PFSK-1 (cell line): ENCODE data around the gene KLHL21.

Source experiments
- POLR2AphosphoS5 ChIP-seq: IDR thresholded peaks from 2 replicates; pipeline ENCODE4 v1.6.1; 2012; ENCODE audit warnings: low read depth, mild to moderate bottlenecking, control low read depth, low read length, moderate library complexity
- TF ChIP-seq, protein P1 (sequence below), 2 experiments: IDR thresholded peaks; 2 replicates each; pipeline versions ENCODE4 v1.6.1 to v1.8.0; 2011 to 2012; ENCODE audit warnings: low read depth in 2 of 2, low read length in 2 of 2, control low read depth in 1 of 2, inconsistent platforms in 1 of 2, mild to moderate bottlenecking in 1 of 2, moderate library complexity in 1 of 2; ENCODE audit not compliant: insufficient read depth in 1 of 2

DNA sequence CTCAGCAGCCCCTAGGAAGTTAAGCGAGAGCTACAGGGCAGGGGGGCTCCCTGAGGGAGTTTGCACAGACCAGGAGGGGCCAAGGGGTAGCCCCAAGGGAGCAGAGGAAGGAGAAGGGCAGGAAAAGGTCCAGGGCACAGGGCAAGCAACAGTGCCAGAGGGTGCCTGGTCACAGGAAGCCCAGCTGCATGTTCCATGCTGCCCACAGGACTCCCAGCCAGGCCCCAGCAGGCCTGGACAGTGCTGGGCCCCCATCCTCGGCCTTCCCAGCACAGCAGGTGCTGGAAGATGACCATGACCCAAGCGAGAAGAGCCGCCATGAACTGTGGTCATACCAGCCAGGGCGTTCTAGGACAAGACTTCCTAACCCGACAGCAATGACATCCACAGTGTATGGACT, 11.0 kb downstream of the KLHL21 start:
- TF ChIP-seq, protein P1, sequence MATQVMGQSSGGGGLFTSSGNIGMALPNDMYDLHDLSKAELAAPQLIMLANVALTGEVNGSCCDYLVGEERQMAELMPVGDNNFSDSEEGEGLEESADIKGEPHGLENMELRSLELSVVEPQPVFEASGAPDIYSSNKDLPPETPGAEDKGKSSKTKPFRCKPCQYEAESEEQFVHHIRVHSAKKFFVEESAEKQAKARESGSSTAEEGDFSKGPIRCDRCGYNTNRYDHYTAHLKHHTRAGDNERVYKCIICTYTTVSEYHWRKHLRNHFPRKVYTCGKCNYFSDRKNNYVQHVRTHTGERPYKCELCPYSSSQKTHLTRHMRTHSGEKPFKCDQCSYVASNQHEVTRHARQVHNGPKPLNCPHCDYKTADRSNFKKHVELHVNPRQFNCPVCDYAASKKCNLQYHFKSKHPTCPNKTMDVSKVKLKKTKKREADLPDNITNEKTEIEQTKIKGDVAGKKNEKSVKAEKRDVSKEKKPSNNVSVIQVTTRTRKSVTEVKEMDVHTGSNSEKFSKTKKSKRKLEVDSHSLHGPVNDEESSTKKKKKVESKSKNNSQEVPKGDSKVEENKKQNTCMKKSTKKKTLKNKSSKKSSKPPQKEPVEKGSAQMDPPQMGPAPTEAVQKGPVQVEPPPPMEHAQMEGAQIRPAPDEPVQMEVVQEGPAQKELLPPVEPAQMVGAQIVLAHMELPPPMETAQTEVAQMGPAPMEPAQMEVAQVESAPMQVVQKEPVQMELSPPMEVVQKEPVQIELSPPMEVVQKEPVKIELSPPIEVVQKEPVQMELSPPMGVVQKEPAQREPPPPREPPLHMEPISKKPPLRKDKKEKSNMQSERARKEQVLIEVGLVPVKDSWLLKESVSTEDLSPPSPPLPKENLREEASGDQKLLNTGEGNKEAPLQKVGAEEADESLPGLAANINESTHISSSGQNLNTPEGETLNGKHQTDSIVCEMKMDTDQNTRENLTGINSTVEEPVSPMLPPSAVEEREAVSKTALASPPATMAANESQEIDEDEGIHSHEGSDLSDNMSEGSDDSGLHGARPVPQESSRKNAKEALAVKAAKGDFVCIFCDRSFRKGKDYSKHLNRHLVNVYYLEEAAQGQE (IDR thresholded peaks at IDR 0.05; ENCODE audit: insufficient read depth in 1 of 2, low read depth in 2 of 2, low read length in 2 of 2) = no peak
- no peak for TF ChIP-seq POLR2AphosphoS5
